T47D (cell line): ENCODE measurements around the gene CHCT1.

Source experiments
- DNase-seq, 2 experiments: peaks; one replicate each; pipeline versions ENCODE4 v3.0.0 to v3.0.0-alpha.2; 2011 to 2012; ENCODE audit warnings: low read depth in 1 of 2, low spot score in 1 of 2
- JUND ChIP-seq: IDR thresholded peaks from 2 replicates; pipeline ENCODE4 v1.6.1; 2012; ENCODE audit warnings: low read depth
- in situ Hi-C: cut with HindIII; loops from 2 replicates; pipeline ENCODE4 v1.10.0; 2016; ENCODE audit warnings: low sequenced_read_pairs, low pct_unique_long_range_greater_than_20kb

The CHCT1 gene

GRCh38 chr17:60468371-60468770 lies 46.1 kb downstream of the CHCT1 start:
- DNase-seq: no peak
- in situ Hi-C loops: no loop called here
- TF ChIP-seq JUND: no peak

- no peak for TF ChIP-seq JUND
- DNase-seq: no peak
- in situ Hi-C loops: no loop called here
These were observed 49.2 kb downstream of the CHCT1 start for GRCh38 chr17:60471451-60471850.

- no peak for TF ChIP-seq JUND
- in situ Hi-C loops: no loop called here
- DNase-seq: no peak
These were observed 50.2 kb downstream of the CHCT1 start for GRCh38 chr17:60472449-60472848.

- TF ChIP-seq JUND: no peak
- in situ Hi-C loops: no loop called here
- no peak for DNase-seq
These were observed 51.5 kb downstream of the CHCT1 start for GRCh38 chr17:60473788-60474187.
